Neural cell (in vitro differentiated cells): ENCODE data around the gene BZW1.

ENCODE experiments used
- EP300 ChIP-seq: fragments of 450-650 bp; conservative IDR thresholded peaks from 2 replicates; pipeline ENCODE4 v1.6.1; 2014; ENCODE audit warnings: antibody characterized with exemption, mild to moderate bottlenecking, moderate library complexity; ENCODE audit not compliant: poor library complexity, severe bottlenecking
- EZH2 ChIP-seq: fragments of 200-600, 300-800 bp; shearing (Covaris generic), sonication (generic); IDR thresholded peaks from 2 replicates; pipeline ENCODE4 v1.6.1; 2014; ENCODE audit warnings: antibody characterized with exemption, low read length, borderline replicate concordance, mild to moderate bottlenecking; ENCODE audit not compliant: insufficient read depth, poor library complexity, severe bottlenecking
- POLR2AphosphoS5 ChIP-seq: IDR thresholded peaks from 2 replicates; pipeline ENCODE4 v1.6.1; 2012
- RAD21 ChIP-seq: fragments of 450-650 bp; conservative IDR thresholded peaks from 2 replicates; pipeline ENCODE4 v1.6.1; 2014; ENCODE audit warnings: antibody characterized with exemption, mild to moderate bottlenecking, moderate library complexity
- TAF1 ChIP-seq: IDR thresholded peaks from 2 replicates; pipeline ENCODE4 v1.6.1; 2012; ENCODE audit warnings: low read depth
- TF ChIP-seq, protein P1 (sequence below): fragments of 450-650 bp; IDR thresholded peaks from 2 replicates; pipeline ENCODE4 v1.5.1; 2014; ENCODE audit warnings: antibody characterized with exemption, mild to moderate bottlenecking, moderate library complexity; ENCODE audit not compliant: poor library complexity, severe bottlenecking
- TF ChIP-seq, protein P2 (sequence below): IDR thresholded peaks from 2 replicates; pipeline ENCODE4 v1.6.1; 2012; ENCODE audit warnings: borderline replicate concordance

DNA sequence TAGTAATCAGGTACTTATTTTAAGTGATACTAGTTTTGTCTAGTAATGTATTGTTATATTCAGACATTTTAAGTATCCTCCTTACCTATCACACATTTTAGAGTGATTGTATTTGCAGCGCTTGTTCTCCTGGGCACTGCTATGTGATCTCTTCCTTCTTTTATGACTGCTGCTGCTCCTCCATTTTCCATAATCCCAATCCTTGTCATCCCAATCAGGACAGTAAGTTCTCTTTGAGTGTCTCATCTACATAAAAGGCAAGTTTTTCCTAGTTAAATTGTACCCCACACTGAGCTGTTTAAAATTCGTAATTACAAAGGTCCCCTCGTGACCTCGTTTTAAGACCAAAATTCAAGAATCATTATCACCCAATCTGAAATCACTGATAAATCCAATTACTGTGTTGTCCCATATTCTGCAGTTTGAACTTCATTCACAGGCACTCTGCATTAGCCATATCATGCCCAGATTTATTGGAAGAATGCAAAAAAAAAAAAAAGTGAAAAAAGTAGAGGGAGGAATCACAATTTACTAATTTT is 50.0 kb downstream of the BZW1 start:
- TF ChIP-seq EP300 (no peak), EZH2 (no peak), TAF1 (no peak), POLR2AphosphoS5 (no peak), RAD21 (no peak)
- TF ChIP-seq, protein P1, sequence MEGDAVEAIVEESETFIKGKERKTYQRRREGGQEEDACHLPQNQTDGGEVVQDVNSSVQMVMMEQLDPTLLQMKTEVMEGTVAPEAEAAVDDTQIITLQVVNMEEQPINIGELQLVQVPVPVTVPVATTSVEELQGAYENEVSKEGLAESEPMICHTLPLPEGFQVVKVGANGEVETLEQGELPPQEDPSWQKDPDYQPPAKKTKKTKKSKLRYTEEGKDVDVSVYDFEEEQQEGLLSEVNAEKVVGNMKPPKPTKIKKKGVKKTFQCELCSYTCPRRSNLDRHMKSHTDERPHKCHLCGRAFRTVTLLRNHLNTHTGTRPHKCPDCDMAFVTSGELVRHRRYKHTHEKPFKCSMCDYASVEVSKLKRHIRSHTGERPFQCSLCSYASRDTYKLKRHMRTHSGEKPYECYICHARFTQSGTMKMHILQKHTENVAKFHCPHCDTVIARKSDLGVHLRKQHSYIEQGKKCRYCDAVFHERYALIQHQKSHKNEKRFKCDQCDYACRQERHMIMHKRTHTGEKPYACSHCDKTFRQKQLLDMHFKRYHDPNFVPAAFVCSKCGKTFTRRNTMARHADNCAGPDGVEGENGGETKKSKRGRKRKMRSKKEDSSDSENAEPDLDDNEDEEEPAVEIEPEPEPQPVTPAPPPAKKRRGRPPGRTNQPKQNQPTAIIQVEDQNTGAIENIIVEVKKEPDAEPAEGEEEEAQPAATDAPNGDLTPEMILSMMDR = no peak
- TF ChIP-seq, protein P2, sequence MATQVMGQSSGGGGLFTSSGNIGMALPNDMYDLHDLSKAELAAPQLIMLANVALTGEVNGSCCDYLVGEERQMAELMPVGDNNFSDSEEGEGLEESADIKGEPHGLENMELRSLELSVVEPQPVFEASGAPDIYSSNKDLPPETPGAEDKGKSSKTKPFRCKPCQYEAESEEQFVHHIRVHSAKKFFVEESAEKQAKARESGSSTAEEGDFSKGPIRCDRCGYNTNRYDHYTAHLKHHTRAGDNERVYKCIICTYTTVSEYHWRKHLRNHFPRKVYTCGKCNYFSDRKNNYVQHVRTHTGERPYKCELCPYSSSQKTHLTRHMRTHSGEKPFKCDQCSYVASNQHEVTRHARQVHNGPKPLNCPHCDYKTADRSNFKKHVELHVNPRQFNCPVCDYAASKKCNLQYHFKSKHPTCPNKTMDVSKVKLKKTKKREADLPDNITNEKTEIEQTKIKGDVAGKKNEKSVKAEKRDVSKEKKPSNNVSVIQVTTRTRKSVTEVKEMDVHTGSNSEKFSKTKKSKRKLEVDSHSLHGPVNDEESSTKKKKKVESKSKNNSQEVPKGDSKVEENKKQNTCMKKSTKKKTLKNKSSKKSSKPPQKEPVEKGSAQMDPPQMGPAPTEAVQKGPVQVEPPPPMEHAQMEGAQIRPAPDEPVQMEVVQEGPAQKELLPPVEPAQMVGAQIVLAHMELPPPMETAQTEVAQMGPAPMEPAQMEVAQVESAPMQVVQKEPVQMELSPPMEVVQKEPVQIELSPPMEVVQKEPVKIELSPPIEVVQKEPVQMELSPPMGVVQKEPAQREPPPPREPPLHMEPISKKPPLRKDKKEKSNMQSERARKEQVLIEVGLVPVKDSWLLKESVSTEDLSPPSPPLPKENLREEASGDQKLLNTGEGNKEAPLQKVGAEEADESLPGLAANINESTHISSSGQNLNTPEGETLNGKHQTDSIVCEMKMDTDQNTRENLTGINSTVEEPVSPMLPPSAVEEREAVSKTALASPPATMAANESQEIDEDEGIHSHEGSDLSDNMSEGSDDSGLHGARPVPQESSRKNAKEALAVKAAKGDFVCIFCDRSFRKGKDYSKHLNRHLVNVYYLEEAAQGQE = no peak
